GM21367 (cell line): Measurements from ENCODE around the gene MSANTD3.
"Not testable (repeated sequence)": the region's sequence is repeated elsewhere in the genome, so short reads cannot be mapped to it uniquely, and the experiment has no call there.

Experiments used
- ATAC-seq: cut with Tn5 transposase; IDR thresholded peaks from one replicate; pipeline ENCODE4 v1.9.1; 2021; ENCODE audit not compliant: unreplicated experiment

Gene MSANTD3

DNA sequence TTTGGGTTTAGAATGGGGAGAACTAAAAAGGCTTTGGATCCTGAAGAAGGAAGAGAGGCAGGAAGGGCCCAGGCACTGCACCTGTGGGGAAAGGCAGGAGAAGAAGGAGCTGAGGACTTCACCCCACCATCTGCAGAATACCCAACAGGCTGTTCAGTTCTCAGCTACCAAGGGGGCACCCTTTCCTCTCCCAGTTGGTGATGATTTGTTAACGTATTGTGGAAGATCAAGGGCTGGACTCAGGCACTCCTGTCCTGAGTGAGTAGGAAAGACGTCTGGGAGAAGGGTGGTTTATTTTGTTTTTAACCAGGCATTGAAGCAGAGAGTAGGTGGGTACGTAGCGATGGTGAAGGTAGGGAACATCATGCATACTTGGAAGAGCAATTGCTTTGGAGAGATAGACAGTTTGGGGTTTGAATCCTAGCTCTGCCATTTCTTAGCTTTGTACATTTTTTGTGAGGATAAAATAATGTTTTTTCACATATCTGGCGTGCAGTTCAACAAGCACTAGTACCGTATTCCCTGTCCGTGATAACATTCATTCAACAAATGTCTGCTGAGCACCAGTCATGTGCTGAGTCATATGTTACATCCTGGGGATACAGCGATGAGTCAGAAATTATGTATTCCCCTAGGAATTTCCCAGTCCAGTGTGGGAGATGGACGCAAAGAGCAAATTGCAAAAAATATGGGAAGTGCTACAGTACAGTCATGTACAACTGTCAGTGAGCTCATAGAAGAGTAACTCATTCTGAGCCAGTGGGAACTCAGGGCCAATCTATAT is 2.1 kb downstream of the MSANTD3 start:
- ATAC-seq, result no peak

DNA sequence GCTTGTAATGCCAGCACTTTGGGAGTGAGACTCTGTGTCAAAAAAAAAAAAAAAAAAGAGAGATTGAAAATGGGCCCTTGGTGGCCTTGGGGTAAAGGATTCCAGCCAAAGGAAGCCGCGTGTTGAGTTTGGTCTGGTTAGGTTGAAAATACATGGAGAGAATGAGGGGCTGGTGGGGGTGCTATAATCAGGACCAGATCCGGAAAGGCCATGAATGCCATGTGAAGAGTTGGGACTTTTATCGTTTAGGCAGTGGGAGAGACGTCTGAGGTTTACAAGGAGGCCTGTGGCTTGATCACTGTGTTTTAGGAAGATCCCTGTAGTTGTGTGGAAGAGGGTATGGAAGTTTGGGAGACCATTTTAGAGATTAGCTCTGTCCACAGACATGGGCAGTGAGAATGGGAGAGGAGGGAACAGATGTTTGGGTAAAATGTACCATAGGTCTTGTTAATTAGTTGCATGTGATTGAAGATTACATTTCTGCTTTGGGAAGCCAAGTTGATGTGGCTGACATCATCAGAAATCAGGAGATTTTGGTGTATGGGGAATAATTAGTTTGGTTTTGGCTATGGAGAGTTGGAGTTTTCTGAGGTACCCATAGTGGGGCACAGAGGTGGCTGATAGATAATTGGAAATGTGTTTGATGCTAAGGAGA is 3.5 kb downstream of the MSANTD3 start:
- ATAC-seq, result no peak

DNA sequence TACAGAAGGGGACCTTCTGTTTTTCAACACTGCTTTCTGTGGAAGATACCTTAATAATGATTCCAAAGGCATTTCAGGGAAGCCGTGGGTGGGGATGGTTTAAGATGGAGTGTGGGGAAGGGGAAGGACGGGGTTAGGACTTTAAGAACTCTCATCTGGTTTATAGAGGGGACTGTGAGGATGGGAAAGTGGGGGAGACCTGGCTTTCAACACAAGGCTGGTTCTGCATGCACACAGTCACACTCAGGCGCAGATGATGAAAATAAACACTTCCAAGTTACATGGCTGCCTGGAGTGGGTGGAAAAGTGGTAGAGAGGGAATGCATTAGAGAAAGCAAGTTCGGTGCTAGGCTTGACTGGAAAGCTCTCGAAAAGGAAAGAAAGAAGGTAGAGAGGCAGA is 4.9 kb downstream of the MSANTD3 start:
- ATAC-seq, result no peak

DNA sequence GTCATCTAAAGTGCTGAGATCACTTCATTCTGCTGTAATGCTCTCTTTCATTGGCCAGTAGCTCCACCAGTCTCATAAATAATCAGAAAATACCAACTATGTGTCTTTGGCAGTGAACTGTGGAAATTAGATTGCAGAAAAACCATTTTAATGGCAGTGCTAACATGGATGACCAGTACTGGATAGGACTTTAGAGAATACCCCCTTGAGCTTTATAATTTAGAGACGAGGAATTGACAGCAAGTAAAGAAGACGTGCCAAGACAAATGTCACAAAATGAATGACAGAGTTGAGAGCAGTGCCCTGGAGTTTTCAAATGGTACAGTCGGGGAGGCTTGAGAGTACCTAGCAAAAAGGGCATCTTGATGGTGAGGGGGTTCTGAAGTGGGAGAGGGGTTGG is 5.8 kb downstream of the MSANTD3 start:
- ATAC-seq, result no peak

DNA sequence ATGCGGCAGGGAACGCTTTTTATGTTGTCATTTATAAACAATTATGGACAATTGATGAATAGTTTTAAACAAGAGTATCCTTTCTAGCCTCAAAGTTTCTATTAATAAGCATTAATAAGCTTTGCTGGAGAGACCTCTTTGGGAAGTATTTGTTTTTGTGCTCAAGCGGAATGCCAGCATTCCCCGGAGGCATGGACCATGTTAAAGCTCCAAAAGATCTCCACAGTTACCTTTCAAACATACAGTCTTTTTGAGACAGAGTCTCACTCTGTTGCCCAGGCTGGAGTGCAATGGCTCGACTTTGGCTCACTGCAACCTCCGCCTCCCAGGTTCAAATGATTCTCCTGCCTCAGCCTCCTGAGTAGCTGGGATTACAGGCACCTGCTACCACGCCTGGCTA is 9.6 kb downstream of the MSANTD3 start:
- no peak for ATAC-seq

DNA sequence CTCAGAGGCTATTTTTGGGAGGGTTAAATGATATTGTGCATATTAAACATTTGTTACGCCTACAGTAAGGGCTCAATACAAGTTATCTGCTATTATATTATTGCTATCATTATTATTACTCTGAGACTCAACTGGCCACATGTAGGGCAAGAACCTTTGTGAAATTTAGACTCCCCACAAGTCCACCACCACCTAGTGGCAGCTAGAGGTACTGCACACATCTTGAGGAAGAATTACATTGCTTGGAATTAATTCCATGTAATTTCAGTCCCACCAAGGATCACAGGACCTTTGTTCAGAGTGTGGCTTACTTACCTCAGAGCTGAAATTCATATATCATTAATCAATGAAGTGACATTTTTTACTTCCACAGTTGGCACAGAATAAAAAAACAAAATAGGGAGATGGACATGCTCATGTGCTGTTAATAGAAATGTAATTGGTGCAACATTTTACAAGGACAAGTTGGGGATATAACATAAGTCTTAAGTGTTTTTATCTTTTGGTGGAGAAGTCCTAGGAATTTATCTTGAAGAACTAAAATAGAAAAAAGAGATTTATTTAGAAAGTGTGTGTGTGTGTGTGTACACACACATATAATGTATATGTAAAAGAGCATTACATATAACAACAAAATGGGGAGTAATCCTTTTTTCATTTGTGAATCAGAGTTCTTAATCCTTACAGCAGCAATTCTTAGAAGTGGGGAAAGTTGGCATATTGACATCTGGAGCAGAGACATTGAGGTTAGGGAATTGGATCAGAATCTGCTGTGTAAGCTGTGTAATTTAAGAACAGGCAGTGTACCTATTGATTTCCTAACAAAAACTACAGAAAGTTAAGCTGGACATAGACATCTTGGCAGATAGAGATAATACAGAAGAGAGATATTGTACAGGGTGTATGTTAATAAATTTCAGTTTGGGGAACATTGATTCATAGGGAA is 11.2 kb downstream of the MSANTD3 start:
- peak; percentile 70 for ATAC-seq

DNA sequence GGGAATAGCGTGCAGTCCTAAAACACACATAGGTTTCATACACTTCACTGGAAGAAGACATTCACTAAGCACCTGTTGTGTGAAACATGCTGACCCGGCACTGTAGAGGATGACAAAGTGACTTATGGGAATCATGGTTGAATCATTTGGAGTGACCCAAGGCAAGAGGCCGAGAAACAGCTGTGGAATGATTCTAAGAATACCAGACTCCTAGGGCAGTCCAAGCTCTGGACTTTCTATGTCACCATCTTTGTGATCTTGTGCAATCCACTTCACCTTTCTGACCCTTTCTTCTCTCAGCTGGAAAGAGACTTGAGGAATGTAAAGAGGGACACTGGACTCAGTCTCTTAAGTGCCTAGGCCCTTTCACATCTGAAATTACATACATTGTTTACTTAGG is 13.1 kb downstream of the MSANTD3 start:
- ATAC-seq, result no peak

DNA sequence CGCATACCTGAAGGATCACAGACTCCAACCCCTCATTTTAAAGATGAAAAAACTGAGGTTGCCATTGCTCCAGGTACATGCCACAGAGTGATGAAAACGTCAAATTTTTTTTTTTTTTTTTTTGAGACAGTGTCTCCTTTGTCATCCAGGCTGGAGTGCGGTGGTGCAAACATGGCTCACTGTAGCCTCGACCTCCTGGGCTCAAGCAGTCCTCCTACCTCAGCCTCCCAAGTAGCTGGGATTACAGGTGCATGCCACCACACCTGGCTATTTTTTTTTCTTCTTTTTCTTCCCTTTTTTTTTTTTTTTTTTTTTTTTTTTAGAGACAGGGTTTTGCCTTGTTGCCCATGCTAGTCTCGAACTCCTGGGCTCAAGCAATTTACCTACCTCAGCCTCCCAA is 13.5 kb downstream of the MSANTD3 start:
- not testable (repeated sequence) for ATAC-seq

DNA sequence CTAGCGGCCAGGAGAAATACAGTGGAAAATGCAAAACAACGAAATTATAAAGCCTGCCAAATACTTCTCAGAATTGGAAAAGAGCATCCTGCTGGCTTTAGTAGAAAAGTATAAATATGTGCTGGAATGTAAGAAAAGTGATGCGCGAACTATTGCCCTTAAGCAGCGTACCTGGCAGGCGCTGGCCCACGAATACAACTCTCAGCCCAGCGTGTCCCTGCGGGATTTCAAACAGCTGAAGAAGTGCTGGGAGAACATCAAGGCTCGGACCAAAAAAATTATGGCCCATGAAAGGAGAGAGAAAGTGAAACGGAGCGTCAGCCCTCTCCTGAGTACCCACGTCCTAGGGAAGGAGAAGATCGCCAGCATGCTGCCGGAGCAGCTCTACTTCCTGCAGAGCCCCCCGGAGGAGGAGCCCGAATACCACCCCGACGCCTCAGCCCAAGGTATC is 15.0 kb downstream of the MSANTD3 start:
- ATAC-seq, result no peak

DNA sequence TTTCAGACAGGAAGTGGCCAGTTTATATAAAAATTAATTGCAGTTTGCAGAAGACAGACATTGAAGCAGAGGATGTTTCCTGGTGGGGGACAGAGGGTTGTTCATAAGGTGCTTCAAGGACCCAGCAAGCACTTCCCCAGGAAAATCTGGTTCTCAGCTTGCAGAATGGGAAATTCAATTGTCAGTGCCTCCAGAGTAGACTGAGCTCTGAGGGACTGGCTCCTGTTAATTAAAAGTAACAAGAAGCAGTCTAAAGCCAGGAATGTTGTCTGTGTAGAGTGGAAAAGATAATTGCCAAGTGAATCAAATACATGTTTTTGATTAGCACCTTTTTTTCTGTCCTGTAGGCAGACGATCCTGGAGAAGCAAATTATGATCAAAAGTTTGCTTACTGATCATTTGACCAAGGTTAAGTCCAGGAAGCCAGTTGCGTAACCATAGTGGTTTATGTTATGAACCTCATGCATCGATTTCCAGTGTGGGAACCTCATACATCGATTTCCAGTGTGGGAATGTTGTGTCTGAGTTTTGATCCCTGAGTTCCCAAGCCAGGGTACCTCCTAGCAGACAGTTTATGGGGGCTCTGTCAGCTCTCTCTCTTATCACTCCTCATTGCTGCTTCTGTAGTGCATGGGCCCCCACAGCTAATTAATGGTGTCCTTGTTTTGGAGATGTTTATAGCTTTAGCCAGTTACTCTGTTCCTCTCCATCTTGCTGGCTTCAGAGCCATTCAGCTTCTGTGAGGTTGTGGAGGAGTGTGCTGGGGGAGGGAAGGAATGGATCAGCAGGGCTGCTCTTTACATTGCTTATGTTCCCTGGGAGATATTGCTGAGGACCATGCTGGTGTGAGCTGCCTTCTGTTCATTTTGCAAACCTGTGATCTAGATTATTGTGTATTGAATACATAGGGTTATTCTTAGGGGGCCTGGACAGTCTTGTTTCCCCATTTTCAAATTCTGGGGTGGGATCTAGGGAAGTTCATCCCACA is 17.1 kb downstream of the MSANTD3 start:
- ATAC-seq, result no peak

DNA sequence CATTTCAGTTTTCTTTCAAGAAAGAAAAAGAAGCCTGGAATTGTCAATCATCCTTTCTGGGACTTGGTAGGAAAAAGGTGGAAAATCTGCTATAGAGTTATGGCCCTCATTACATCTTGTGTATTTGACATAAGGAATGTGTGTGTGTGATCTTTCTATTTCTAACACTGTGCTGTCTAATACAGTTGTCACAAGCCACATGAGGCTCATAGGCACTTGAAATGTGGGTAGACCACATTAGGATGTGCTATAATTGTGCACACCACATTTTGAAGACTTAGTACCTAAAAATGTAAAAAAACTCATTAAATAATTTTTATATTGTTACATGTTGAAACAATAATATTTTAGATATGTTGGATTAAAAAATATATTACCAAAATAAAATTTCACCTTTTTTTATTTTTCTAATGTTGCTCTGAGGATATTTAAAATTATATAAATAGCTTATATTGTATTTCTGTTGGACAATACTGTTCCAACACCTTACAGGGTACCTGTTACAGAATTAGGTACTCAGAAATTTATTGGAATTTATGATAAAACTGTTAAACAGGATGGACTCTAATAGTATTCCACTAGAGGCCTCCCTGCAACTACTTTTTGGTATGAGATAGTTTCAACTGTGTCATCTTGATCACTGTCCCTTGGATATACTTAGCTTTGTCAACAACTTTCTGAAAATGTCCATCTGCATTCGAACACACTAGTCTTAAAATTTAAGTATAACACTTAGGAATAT is 18.4 kb downstream of the MSANTD3 start:
- no peak for ATAC-seq

DNA sequence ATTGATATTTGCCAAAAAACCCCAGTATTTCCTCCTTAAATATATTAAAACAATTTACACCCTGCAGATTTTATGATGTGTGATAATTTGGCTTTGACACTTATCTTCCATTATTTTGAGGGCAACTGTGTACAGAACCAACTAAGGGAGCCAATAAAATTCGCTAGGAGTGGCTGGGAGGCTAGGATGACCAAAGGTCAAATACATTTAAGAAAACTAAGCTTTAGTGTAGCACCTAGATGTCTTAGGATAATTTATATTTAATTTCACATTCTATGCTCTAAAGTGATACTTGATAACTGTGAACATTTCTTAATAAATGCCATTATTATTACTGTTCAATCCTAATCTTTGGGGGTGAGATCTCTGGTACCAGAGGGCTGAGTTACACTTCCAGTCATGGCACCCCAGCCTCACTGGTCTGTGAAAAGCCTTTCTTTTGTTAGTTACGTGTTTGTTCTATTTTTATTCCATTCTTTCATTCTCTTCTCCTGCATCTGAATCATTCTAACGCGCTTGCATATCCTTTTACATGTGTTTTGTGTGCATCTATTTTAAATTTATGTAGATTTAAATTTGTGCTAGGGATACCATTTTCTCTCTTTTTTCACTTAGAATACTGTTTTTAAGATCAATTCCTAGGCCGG is 19.1 kb downstream of the MSANTD3 start:
- no peak for ATAC-seq

DNA sequence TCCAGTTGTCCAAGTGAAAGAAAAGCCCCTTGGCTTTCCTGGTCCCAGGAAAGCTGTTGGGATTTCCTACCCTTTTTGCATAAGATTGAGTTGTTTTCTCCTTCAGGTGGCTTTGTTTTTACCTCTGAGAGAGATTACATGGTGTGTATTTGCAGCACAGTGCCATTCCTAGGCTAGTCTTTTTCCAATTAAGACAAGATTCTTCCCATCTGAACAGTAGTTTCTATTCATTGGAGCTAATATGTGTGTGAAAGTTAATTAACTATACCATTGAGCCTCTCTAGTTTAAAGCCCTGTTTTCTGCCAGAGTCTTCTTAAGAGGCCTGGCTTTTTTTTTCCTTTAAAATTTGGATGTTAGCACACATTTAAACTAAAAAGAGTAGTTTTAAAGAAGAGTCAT is 20.1 kb downstream of the MSANTD3 start:
- ATAC-seq, result no peak

DNA sequence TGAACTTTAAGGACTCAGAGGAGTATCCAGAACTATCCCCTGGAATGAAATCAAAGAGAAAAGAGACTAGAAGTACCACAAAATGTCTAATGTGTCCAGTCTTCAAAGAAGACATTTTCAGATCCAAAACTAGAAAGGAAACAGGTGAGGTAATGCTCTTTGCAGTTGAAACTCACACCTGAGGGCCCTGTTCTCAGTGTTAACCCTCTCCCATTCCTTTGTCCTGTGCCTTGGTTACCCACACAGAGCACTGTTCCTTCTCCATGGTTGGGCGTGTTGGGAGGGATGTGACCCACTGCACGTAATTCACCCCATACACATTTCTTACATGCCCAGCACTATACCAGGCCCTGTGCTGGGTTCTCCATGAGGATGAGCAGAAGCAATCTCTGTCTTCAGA is 21.3 kb downstream of the MSANTD3 start:
- no peak for ATAC-seq

DNA sequence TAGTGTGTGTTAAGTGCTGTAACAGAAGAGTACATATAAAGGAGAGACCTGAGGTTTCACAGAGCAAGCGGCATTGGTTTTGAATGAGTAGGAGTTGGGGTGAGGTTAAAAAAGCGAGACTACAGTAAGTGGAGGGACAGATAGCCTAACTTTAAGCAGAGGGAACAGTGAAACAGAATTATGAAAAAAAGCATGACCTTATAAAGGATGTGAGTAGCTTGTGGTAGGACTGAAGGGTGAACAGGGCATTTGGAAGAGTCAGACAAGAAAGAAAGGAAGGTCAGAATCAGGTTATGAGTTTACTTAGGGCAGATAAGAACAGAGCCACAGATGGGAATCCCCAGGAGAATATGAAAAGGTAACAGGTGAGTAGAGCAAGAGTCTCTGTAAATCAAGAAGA is 22.5 kb downstream of the MSANTD3 start:
- ATAC-seq, result peak; percentile 55

DNA sequence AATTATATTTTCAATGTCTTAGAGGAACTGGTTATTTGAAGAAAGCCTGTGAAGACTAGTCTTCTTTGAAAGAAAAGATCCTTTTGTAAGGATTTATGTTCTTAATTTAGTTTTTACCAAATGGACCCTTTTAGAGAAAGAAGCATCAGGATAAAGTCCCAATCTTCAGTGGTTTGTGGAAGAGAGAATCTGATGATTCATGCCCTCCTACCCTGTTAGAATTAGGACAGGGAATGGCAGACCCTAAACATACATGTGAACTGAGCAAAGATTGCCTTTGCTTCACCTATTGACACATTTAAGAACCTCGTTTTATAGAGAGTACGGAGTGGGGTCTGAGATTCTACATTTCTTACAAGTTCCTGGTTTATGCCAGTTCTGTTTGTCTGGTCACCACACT is 26.0 kb downstream of the MSANTD3 start:
- no peak for ATAC-seq

DNA sequence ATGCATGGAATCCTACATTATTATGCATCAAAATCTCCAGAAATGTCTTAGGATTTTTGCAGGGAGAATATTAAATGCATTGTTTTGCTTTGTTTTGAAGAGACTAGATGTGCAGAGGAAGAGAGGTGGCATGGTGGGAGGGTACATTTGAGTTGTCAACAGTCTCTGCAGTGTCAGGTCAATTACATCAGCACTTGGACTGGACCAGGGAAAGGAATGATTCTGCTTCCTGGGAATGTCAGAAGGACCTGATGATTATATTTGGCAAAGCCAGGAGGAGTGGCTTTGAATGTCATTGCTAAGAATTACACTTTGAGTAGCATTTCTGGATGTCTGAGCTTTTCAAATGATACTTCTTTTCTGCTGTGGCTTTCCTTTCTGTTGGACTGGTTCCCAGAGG is 28.5 kb downstream of the MSANTD3 start:
- no peak for ATAC-seq

DNA sequence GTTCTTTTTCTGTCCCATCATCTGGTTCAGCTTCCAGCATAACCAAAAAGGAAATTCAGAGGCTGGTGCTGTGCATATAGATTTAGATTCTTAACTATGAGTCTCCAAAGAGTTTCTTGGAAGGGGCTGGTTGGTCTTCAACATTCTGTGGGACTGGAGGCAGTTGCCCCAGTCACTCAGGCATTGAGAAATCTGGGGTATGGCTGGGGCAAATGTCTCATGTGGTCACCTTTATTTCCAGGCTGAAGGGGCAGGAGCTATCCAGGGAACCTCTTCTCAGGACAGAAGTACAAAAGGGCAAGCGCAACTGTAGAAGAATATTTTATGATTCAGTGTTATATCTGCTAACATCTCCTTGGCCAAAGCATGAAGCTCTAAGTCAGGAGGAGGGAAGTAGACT is 30.6 kb downstream of the MSANTD3 start:
- ATAC-seq, result no peak

DNA sequence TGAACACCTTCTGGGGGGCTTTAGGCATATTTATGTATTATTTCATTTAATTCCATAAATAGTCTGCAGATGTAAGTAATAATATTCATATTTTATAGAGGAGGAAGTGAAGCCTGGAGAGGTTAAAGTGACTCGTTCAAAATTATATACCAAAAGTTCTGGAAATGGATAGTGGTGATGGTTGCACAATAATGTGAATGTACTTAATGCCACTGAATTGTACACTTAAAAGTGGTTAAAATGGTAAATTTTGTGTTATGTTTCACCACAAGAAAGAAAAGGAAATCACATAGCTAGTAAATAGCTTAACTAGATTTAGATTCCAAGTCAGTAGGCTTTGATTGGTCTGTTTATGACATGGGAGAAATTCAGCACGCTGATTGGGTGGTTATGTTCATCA is 33.0 kb downstream of the MSANTD3 start:
- no peak for ATAC-seq
